Kidney (tissue), 14 donors: ENCODE data around the gene NXPE3. TPM values are rescaled to one million over a fixed set of nuclear protein-coding genes. Genes with fewer than 3 reads are reported as not detected.
A peak's percentile ranks its signal among the peaks of the same experiment; 100 is the strongest.

Experiments
- DNase-seq, 5 donors: peaks; one replicate each; pipeline ENCODE4 v3.0.0-alpha.2; 2013 to 2020
- FAIRE-seq: peaks from 2 replicates; lab custom pipeline; 2012; peaks lifted over from hg19 to GRCh38; lab: Jason Lieb, UNC
- H3K27ac ChIP-seq, 2 donors: one replicate each; pipeline ENCODE4 v1.7.0; 2013; ENCODE audit warnings: low read depth in 2 of 2, low read length in 2 of 2, inconsistent platforms in 1 of 2
- H3K27me3 ChIP-seq: one replicate; pipeline ENCODE4 v1.7.1; 2013; ENCODE audit warnings: low read length, inconsistent platforms; ENCODE audit not compliant: control insufficient read depth, insufficient read depth
- H3K36me3 ChIP-seq, 3 donors: one replicate each; pipeline versions ENCODE4 v1.7.0 to v1.7.1; 2013; ENCODE audit warnings: low read length in 3 of 3, control low read depth in 1 of 3, inconsistent platforms in 1 of 3; ENCODE audit not compliant: insufficient read depth in 3 of 3, control insufficient read depth in 2 of 3
- H3K4me1 ChIP-seq, 3 donors: one replicate each; pipeline versions ENCODE4 v1.7.0 to v1.7.1; 2013; ENCODE audit warnings: low read length in 3 of 3, inconsistent platforms in 1 of 3, low read depth in 1 of 3; ENCODE audit not compliant: control insufficient read depth in 2 of 3, insufficient read depth in 2 of 3
- H3K4me3 ChIP-seq, 3 donors: one replicate each; pipeline versions ENCODE4 v1.7.0 to v1.8.1; 2013; ENCODE audit warnings: low read length in 3 of 3, control low read depth in 1 of 3, inconsistent platforms in 1 of 3
- H3K9ac ChIP-seq, 3 donors: one replicate each; pipeline versions ENCODE4 v1.7.0 to v1.7.1; 2013; ENCODE audit warnings: low read length in 3 of 3, control low read depth in 1 of 3, inconsistent platforms in 1 of 3
- H3K9me3 ChIP-seq, 3 donors: one replicate each; pipeline versions ENCODE4 v1.7.0 to v1.7.1; 2013; ENCODE audit warnings: low read length in 3 of 3, control low read depth in 1 of 3, inconsistent platforms in 1 of 3; ENCODE audit not compliant: control insufficient read depth in 2 of 3, insufficient read depth in 1 of 3
- CTCF ChIP-seq: IDR thresholded peaks from 3 replicates; pipeline ENCODE4 v1.5.1; 2012; ENCODE audit warnings: mild to moderate bottlenecking, moderate library complexity, borderline replicate concordance; ENCODE audit not compliant: insufficient read depth; ENCODE audit errors: extremely low read depth
- intact Hi-C: fragments of 100-400 bp; cut with DNase I; formaldehyde crosslinking; loops from one replicate; pipeline ENCODE4 v1.11.1; 2022
- polyA plus RNA-seq: library from polyadenylated mRNA; stranded (reverse); fragments of 350-450 nt; fragmentation: Illumina TruSeq; extraction: RNeasy Lipid Tissue Mini Kit (QIAGEN cat#74804); gene quantifications from one replicate; pipeline ENCODE4 v1.2.3, GENCODE V29; 2014; ENCODE audit warnings: low read depth, low replicate concordance; ENCODE audit not compliant: insufficient read depth
- total RNA-seq: library from RNA; stranded (reverse); fragmentation: NEBNext Ultra II Directional; extraction: Animal tissue kit (Norgen Biotek cat#: 25700); gene quantifications from one replicate; pipeline ENCODE4 v1.2.1, GENCODE V29; 2021
- donor health status: control.
- donor health status: control.
- donor health status: control.
- donor health status: control.
- donor health status: control.
- donor health status: DM: yes; HTN: yes; CAD: no.
- donor health status: Normal renal cell carcinoma (clear cell type).

The NXPE3 gene
- total and polyA plus RNA-seq, 2 donors from 2014 or later: 4.9 to 13.3 TPM

GRCh38 chr3:101812895-101813294 is 33.9 kb downstream of the NXPE3 start:
- Histone ChIP-seq H3K9me3 (no peaks in the 10 kb centered on the region), H3K36me3 (no peaks in the 10 kb centered on the region), H3K9ac (no peak overlapping the region), H3K4me3 (no peak overlapping the region), H3K27ac (no peak overlapping the region), H3K4me1 (peaks cover 0 to 5% (median 2%) of the 10 kb centered on the region in 3 donors), H3K27me3 (no peaks in the 10 kb centered on the region)
- TF ChIP-seq CTCF: no peak
- intact Hi-C loops: no loop called here
- DNase-seq: no peak
- FAIRE-seq: no peak

GRCh38 chr3:101813817-101814440 is 34.9 kb downstream of the NXPE3 start:
- Histone ChIP-seq H3K36me3 (no peaks in the 10 kb centered on the region), H3K4me3 (no peak overlapping the region), H3K9ac (no peak overlapping the region), H3K27me3 (no peaks in the 10 kb centered on the region), H3K9me3 (no peaks in the 10 kb centered on the region), H3K27ac (no peak overlapping the region), H3K4me1 (peaks cover 0 to 5% (median 2%) of the 10 kb centered on the region in 3 donors)
- peak; percentile 94 for FAIRE-seq
- intact Hi-C loops: no loop called here
- peak; percentile 57 for TF ChIP-seq CTCF
- peak in 1 of 5 donors; percentile 66 for DNase-seq

DNA sequence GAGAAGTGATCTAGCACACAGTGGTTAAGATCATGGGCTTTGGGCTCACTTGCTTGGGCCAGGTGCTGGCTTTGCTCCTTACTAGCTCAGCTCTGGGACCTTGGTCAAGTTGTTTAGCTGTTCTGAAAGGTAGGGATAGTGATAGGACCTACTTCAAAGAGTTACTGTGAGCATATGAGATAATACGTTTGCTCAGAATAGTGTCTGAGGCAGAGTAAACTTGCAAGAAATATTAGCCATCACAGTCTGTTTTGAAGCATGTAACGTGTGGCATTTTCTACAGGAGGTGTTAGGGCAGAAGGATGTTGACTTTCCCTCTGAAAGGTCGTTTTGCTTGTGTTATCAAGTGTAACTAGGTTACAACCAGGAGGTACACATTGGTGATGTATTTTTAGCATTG is 35.8 kb downstream of the NXPE3 start:
- no peak overlapping the region for H3K4me3 ChIP-seq
- FAIRE-seq (no peak), DNase-seq (no peak)
- intact Hi-C loops: loop anchor here (5.0 kb wide), 1 partner anchor 407 kb away; no protein-coding TSS in a partner anchor
- no peak overlapping the region for H3K9ac ChIP-seq
- no peaks in the 10 kb centered on the region for H3K27me3 ChIP-seq
- peaks cover 0 to 3% (median 2%) of the 10 kb centered on the region in 3 donors for H3K4me1 ChIP-seq
- H3K9me3 ChIP-seq: no peaks in the 10 kb centered on the region
- H3K27ac ChIP-seq: no peak overlapping the region
- H3K36me3 ChIP-seq: no peaks in the 10 kb centered on the region
- TF ChIP-seq CTCF: no peak
